Stimulated activated naive B cell treated with anti-CD40 and anti-IgM and Interleukin-4, amounts not matched to agents 10 μg/mL and 1 μg/mL and 100 μg/mL, for 72 hours (primary cell): ENCODE results near the gene BET1.

Experiments used
- ATAC-seq, 2 donors: fragments of 150-1000 bp; cut with Tn5 transposase; replicated peaks; 2 replicates each; pipeline ENCODE4 v1.10.0; 2021; ENCODE audit warnings: moderate library complexity in 1 of 2
- DNase-seq: peaks from one replicate; pipeline ENCODE4 v3.0.0; 2021
- H3K27ac Mint-ChIP-seq: one replicate; pipeline ENCODE4 v1.8.0; 2022; ENCODE audit warnings: mild to moderate bottlenecking, mixed read lengths
- H3K27me3 Mint-ChIP-seq, 2 donors: one replicate each; pipeline ENCODE4 v1.8.0; 2022; ENCODE audit warnings: mixed read lengths in 2 of 2
- H3K36me3 Mint-ChIP-seq, 2 donors: one replicate each; pipeline ENCODE4 v1.8.0; 2022; ENCODE audit warnings: mixed read lengths in 2 of 2, mild to moderate bottlenecking in 1 of 2
- H3K4me1 Mint-ChIP-seq, 2 donors: one replicate each; pipeline ENCODE4 v1.8.0; 2022; ENCODE audit warnings: mixed read lengths in 2 of 2, mild to moderate bottlenecking in 1 of 2
- H3K4me3 Mint-ChIP-seq, 2 donors: one replicate each; pipeline ENCODE4 v1.8.0; 2022; ENCODE audit warnings: mild to moderate bottlenecking in 2 of 2, mixed read lengths in 2 of 2, moderate library complexity in 1 of 2
- H3K9me3 Mint-ChIP-seq, 2 donors: one replicate each; pipeline ENCODE4 v1.8.0; 2022; ENCODE audit warnings: mixed read lengths in 2 of 2, mild to moderate bottlenecking in 1 of 2

BET1 gene

GRCh38 chr7:94001396-94001795, 2.8 kb downstream of the BET1 start:
- Mint-ChIP-seq H3K27me3 (no peaks in the 10 kb centered on the region), H3K36me3 (peaks cover 13 to 16% of the 10 kb centered on the region in 2 donors), H3K9me3 (no peaks in the 10 kb centered on the region), H3K27ac (no peak overlapping the region), H3K4me3 (no peak overlapping the region), H3K4me1 (peaks cover 26 to 45% of the 10 kb centered on the region in 2 donors)
- no peak for ATAC-seq
- no peak for DNase-seq

GRCh38 chr7:93997868-93998267, 6.3 kb downstream of the BET1 start:
- Mint-ChIP-seq H3K9me3 (no peaks in the 10 kb centered on the region), H3K27me3 (no peaks in the 10 kb centered on the region), H3K4me3 (no peak overlapping the region), H3K36me3 (peaks cover 16% of the 10 kb centered on the region in 2 donors), H3K27ac (no peak overlapping the region), H3K4me1 (peaks cover 26 to 28% of the 10 kb centered on the region in 2 donors)
- no peak for DNase-seq
- ATAC-seq: no peak

DNA sequence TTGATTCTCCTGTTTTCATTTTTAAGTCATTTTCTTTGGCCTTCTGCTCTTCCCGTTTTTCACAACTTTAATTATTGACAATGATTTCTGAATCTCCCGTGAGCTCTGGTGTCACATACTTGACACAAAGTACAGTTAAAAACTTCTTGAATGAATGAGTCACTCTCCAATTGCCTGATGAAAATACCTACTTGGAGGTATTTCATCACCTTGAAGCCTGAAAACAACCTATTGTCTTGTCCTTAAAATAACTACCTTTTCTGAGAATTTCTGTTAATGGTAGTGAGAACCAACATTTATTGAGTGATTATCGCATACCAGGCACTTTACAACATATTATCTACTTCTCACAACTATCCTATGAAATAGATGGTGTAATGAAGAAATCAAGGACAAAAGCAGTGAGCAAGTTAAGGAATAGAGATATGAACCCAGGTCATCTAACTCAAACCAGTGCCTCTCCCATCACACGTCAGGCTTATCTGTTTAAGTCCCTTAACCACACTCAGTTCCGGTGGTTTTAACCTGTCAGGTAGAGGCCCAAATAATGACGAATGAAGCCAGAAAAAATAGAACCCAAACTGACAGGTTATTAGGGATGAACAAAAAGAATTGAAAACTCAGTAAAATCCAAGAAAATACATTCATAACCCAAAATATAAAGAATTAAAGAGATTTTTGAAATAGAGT, 11.6 kb downstream of the BET1 start:
- ATAC-seq (no peak), DNase-seq (no peak)
- Mint-ChIP-seq H3K4me1 (peaks cover 0 to 6% of the 10 kb centered on the region in 2 donors), H3K4me3 (no peak overlapping the region), H3K27ac (no peak overlapping the region), H3K27me3 (no peaks in the 10 kb centered on the region), H3K36me3 (peaks cover 9 to 10% of the 10 kb centered on the region in 2 donors), H3K9me3 (no peaks in the 10 kb centered on the region)

- Mint-ChIP-seq H3K4me1 (peaks cover 0 to 1% of the 10 kb centered on the region in 2 donors), H3K27me3 (no peaks in the 10 kb centered on the region), H3K9me3 (no peaks in the 10 kb centered on the region), H3K4me3 (no peak overlapping the region), H3K36me3 (peaks cover 5 to 9% of the 10 kb centered on the region in 2 donors), H3K27ac (no peak overlapping the region)
- DNase-seq: no peak
- ATAC-seq: no peak
Observed at GRCh38 chr7:93987297-93987696, 16.9 kb downstream of the BET1 start.

DNA sequence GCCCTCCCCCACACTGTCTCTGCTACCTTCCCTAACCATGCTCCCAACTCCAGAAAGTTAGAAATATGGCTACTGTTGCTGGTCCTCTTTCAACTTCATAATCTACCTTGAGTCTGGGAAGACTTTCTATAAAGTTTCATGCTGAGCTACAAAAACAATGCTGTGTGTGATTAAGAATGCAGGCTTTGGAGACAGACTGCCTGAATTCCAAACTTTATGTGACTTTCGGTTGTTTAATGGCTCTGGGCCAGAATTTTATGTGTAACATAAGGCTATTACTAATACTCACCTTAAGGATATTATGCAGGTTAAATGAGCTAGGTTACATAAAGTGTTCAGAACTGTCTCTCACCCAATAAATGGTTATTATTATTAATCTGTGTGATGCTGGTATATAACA, 19.1 kb downstream of the BET1 start:
- Mint-ChIP-seq H3K4me1 (peaks cover 0 to 2% of the 10 kb centered on the region in 2 donors), H3K36me3 (peaks cover 2 to 4% of the 10 kb centered on the region in 2 donors), H3K27ac (no peak overlapping the region), H3K27me3 (no peaks in the 10 kb centered on the region), H3K4me3 (no peak overlapping the region), H3K9me3 (no peaks in the 10 kb centered on the region)
- ATAC-seq (no peak), DNase-seq (no peak)

GRCh38 chr7:93984024-93984423, 20.1 kb downstream of the BET1 start:
- DNase-seq (no peak), ATAC-seq (no peak)
- no peak overlapping the region for H3K4me3 Mint-ChIP-seq
- H3K27me3 Mint-ChIP-seq: no peaks in the 10 kb centered on the region
- H3K27ac Mint-ChIP-seq: no peak overlapping the region
- no peaks in the 10 kb centered on the region for H3K9me3 Mint-ChIP-seq
- H3K36me3 Mint-ChIP-seq: peaks cover 2 to 4% of the 10 kb centered on the region in 2 donors
- H3K4me1 Mint-ChIP-seq: peaks cover 0 to 2% of the 10 kb centered on the region in 2 donors

GRCh38 chr7:93981480-93981874, 22.7 kb downstream of the BET1 start:
- no peaks in the 10 kb centered on the region for H3K36me3 Mint-ChIP-seq
- H3K27me3 Mint-ChIP-seq: no peaks in the 10 kb centered on the region
- H3K4me3 Mint-ChIP-seq: no peak overlapping the region
- H3K9me3 Mint-ChIP-seq: no peaks in the 10 kb centered on the region
- H3K4me1 Mint-ChIP-seq: peaks cover 0 to 2% of the 10 kb centered on the region in 2 donors
- no peak overlapping the region for H3K27ac Mint-ChIP-seq
- DNase-seq (no peak), ATAC-seq (no peak)

- Mint-ChIP-seq H3K27me3 (no peaks in the 10 kb centered on the region), H3K27ac (peak overlapping the region; percentile 47), H3K36me3 (no peaks in the 10 kb centered on the region), H3K4me1 (peaks cover 0 to 2% of the 10 kb centered on the region in 2 donors), H3K9me3 (no peaks in the 10 kb centered on the region), H3K4me3 (no peak overlapping the region)
- ATAC-seq: no peak
- no peak for DNase-seq
Observed at GRCh38 chr7:93980744-93981479, 23.2 kb downstream of the BET1 start.

DNA sequence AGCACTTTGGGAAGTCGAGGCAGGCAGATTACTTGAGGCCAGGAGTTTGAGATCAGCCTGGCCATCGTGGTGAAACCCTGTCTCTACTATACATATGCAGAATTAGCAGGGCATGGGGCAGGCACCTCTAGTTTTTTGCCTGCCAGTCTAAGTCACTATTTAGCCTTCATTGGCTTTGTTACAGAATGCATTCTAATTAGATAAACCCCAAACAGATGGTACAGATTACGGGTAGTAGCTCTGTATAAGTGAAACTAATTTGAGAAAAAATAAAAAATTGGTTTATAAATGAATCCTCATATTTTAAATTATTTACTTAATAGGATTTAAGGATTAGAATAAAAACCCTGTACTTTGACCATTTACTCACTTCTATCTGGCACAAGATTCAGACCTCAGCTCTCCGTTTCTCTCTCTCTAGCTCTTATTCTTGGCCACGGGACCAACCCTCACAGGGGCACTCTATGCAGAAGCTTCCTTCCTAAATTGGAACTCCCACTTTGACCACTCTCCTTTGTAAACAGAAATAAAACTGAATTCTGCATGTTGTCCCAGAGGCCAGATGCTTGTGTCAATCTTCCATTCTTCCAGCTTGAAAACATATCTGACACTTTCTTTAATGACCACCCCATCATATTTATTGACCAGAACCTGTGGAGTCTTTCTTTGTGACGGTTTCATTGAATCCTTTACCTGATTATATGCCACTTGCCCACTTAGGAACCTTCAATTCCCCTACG, 26.8 kb downstream of the BET1 start:
- ATAC-seq (no peak), DNase-seq (no peak)
- Mint-ChIP-seq H3K27me3 (no peaks in the 10 kb centered on the region), H3K4me1 (peaks cover 0 to 2% of the 10 kb centered on the region in 2 donors), H3K27ac (no peak overlapping the region), H3K4me3 (no peak overlapping the region), H3K36me3 (peaks cover 2 to 4% of the 10 kb centered on the region in 2 donors), H3K9me3 (no peaks in the 10 kb centered on the region)

- no peak for DNase-seq
Observed at GRCh38 chr7:93973134-93973533, 31.0 kb downstream of the BET1 start.

GRCh38 chr7:93972029-93972725, 32.0 kb downstream of the BET1 start:
- Mint-ChIP-seq H3K4me3 (no peak overlapping the region), H3K4me1 (no peaks in the 10 kb centered on the region), H3K9me3 (no peaks in the 10 kb centered on the region), H3K27me3 (no peaks in the 10 kb centered on the region), H3K36me3 (peaks cover 2 to 4% of the 10 kb centered on the region in 2 donors), H3K27ac (no peak overlapping the region)
- DNase-seq (no peak), ATAC-seq (no peak)

More at GRCh38 chr7:93973134-93973533, 31.0 kb downstream of the BET1 start:
- no peak for ATAC-seq
- H3K4me1 Mint-ChIP-seq: no peaks in the 10 kb centered on the region
- no peak overlapping the region for H3K27ac Mint-ChIP-seq
- peaks cover 2 to 4% of the 10 kb centered on the region in 2 donors for H3K36me3 Mint-ChIP-seq
- no peaks in the 10 kb centered on the region for H3K27me3 Mint-ChIP-seq
- H3K4me3 Mint-ChIP-seq: no peak overlapping the region
- no peaks in the 10 kb centered on the region for H3K9me3 Mint-ChIP-seq

- Mint-ChIP-seq H3K36me3 (peaks cover 0 to 2% of the 10 kb centered on the region in 2 donors), H3K4me1 (no peaks in the 10 kb centered on the region), H3K27me3 (no peaks in the 10 kb centered on the region), H3K9me3 (no peaks in the 10 kb centered on the region), H3K27ac (no peak overlapping the region), H3K4me3 (no peak overlapping the region)
- DNase-seq (no peak), ATAC-seq (no peak)
Observed at GRCh38 chr7:93968911-93969620, 35.1 kb downstream of the BET1 start.

GRCh38 chr7:93964813-93965212, 39.3 kb downstream of the BET1 start:
- no peaks in the 10 kb centered on the region for H3K9me3 Mint-ChIP-seq
- no peak for DNase-seq
- no peak overlapping the region for H3K27ac Mint-ChIP-seq
- H3K4me3 Mint-ChIP-seq: no peak overlapping the region
- H3K27me3 Mint-ChIP-seq: no peaks in the 10 kb centered on the region
- no peak for ATAC-seq
- H3K4me1 Mint-ChIP-seq: no peaks in the 10 kb centered on the region
- H3K36me3 Mint-ChIP-seq: no peaks in the 10 kb centered on the region

DNA sequence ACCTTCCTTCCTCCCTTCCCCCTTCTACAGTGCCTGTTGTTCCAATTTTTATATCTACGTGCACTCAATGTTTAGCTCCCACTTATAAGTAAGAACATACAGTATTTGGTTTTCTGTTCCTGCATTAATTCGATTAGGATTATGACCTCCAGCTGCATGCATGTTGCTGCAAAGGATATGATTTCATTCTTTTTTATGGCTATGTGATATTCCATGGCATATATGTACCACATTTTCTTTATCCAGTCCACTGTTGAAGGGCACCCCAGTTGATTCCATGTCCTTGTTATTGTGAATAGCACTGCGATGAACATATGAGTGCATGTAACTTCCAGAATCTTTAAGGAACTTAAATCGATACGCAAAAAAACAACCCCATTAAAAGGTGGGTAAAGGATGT, 39.9 kb downstream of the BET1 start:
- H3K4me3 Mint-ChIP-seq: no peak overlapping the region

More for the DNA sequence above, 39.9 kb downstream of the BET1 start:
- H3K27me3 Mint-ChIP-seq: no peaks in the 10 kb centered on the region
- DNase-seq: no peak
- H3K27ac Mint-ChIP-seq: no peak overlapping the region
- H3K36me3 Mint-ChIP-seq: no peaks in the 10 kb centered on the region
- no peaks in the 10 kb centered on the region for H3K9me3 Mint-ChIP-seq
- ATAC-seq: no peak
- H3K4me1 Mint-ChIP-seq: no peaks in the 10 kb centered on the region
